ENCODE measurements around the gene NYAP2.

DNA sequence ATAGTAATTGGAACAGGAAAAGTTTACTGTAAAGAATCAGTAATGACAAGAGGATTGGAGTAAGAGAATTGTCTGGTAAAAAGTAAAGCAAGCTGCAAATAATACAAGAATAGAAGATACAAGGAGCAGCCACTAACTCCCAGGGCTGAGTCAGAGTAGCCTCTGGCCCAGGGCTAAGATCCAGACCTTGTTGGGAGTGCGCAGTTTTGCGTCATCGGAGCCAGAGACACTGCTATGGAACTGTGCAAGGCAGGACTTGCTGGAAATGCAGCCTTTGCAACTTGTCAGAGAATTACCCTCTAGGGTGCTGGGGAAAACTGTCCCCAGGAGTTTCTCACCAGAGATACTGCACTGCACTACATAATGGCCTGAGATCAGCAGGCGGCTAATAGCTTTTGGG lies 135.2 kb downstream of the NYAP2 start:
- no peak for TF ChIP-seq RAD21 (IDR thresholded peaks at IDR 0.05; ENCODE audit: low read length)
- TF ChIP-seq CTCF (conservative IDR thresholded peaks at IDR 0.05; ENCODE audit: low read depth, low read length) = no peak
- TF ChIP-seq, protein P1, sequence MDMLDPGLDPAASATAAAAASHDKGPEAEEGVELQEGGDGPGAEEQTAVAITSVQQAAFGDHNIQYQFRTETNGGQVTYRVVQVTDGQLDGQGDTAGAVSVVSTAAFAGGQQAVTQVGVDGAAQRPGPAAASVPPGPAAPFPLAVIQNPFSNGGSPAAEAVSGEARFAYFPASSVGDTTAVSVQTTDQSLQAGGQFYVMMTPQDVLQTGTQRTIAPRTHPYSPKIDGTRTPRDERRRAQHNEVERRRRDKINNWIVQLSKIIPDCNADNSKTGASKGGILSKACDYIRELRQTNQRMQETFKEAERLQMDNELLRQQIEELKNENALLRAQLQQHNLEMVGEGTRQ (IDR thresholded peaks at IDR 0.05; ENCODE audit: low read depth, low read length) = no peak
- no peak for TF ChIP-seq POLR2A (IDR thresholded peaks at IDR 0.05; ENCODE audit: low read depth, low read length)
- TF ChIP-seq MAZ (IDR thresholded peaks at IDR 0.05; ENCODE audit: borderline replicate concordance, low read depth, low read length) = no peak
- no peak for TF ChIP-seq NFE2L2 (IDR thresholded peaks at IDR 0.05; ENCODE audit: low read depth, low read length)
- no peak for TF ChIP-seq ELK1 (IDR thresholded peaks at IDR 0.05; ENCODE audit: borderline replicate concordance, low read depth, low read length)
